ENCODE data around the gene ERVV-1.
"Not testable (repeated sequence)": the region's sequence is repeated elsewhere in the genome, so short reads cannot be mapped to it uniquely, and the experiment has no call there.

The ERVV-1 gene, protein sequence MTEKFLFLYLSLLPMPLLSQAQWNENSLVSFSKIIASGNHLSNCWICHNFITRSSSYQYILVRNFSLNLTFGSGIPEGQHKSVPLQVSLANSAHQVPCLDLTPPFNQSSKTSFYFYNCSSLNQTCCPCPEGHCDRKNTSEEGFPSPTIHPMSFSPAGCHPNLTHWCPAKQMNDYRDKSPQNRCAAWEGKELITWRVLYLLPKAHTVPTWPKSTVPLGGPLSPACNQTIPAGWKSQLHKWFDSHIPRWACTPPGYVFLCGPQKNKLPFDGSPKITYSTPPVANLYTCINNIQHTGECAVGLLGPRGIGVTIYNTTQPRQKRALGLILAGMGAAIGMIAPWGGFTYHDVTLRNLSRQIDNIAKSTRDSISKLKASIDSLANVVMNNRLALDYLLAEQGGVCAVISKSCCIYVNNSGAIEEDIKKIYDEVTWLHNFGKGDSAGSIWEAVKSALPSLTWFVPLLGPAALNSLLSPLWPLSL

DNA sequence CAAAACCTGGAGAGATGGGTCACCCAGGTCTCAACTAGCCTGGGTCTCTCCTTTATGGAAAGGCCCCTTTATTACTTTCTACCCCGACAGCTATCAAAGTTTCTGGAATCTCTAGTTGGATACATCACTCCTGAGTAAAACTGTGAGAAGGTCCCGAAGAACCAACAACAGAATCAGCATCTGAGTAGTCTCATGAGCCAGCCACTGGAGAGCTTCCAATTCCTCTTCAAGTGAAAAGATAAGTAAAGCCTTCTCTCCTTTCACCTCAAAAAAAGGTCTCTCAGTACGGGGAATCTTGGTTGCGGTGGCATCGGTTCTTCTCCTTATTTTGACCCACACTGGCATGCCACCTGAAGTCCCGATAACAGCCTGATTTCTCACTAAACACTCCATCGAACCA, at the start of gene ERVV-1:
TSS of gene ERVV-1 (plus strand) at position 301 of the 400 bp plus-strand sequence. CDS start 170 bp downstream, outside the sequence.
- DNase-seq (ENCODE audit: low read depth in 2 of 2, low spot score in 1 of 2), result no peak

DNA sequence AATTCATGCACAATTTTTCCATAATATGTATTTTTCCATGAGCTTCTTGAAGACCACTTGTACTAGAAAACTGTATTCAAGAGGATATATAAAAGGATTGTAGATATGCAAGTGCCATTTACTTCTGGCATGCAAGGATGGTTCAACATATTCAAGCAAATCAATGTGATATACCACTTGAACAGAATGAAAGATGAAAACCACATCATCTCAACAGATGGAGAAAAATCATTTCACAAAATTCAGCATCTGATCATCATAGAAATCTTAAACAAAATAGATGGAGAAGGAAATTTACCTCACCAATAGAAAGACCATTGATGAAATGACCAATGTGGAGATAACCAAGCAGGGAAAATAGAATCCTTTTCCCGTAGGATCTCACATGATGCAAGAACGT, 45.9 kb upstream of the ERVV-1 start:
- no peak for DNase-seq (ENCODE audit: low read depth in 2 of 2, low spot score in 1 of 2)

DNA sequence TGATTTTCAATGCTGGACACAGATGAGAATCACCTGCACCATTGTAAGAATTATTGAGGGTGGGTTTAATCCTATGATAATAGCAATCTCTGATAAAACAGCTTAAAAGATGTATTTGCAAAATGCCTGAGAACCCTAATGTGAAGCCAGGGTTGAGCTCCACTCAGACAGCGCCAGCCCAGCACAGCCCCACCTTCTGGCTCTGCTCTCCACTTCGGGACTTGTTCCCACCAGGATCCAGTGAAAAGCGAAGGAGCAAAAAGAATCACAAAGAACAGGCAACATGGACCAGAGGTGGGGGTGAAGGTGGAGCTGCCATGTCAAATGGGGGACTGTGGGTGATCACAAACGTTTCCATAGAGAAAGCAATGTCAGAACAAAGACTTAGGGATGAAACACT, 32.4 kb upstream of the ERVV-1 start:
- no peak for DNase-seq (ENCODE audit: low read depth in 2 of 2, low spot score in 1 of 2)

DNA sequence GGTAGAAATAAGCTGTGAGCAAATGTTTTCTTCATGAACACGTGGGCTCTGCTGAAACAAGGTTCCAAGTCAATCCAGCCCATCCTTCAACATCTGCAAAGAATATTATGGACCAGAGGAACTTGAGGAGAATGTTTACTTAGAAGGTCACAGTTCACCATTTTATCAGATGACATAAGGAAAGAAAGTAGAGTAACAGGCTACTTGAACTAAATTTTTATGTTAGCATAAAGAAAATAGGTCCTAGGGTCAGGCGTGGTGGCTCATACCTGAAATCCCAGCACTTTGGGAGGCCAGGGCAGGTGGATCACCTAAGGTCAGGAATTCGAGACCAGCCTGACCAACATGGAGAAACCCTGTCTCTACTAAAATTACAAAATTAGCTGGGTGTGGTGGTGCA, 30.6 kb upstream of the ERVV-1 start:
- not testable (repeated sequence) for DNase-seq (ENCODE audit: low read depth in 2 of 2, low spot score in 1 of 2)

DNA sequence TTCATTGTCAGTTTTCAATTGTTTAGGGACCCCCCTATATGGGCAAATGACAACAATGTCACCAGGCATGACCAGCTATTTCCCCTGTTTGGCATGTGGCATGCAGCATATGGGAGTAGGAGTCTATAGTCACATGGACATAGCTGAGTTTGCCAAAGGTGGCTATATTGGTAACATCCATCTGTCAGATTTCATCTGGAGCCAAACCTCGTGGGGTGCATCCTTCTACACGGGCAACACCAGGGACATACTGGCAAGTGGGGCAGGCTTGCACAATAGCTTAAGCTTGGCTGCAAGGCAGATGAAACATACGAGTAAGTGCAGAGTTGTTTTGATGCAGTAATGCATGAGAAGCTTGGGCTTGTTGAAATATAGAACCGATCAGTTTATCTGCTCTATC, 26.5 kb upstream of the ERVV-1 start:
- no peak for DNase-seq (ENCODE audit: low read depth in 2 of 2, low spot score in 1 of 2)

DNA sequence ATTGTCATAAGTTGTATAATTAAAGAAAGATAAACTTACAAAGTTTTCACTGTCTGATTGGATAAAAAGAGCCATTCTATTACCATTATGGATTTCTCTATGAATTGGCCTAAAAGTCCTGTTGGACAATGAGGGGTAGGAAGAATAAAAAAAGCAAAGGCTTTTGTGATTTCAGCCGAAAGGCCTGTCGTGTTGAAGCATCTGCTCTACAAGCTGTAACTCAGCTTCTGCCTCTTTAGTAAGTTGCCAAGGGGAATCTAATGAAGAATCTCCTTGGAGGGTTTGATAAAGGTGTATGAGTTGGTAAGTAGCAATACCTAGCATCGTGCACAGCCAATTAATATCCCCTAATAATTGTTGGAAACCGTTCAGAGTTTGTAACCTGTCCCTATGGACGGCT, 25.2 kb upstream of the ERVV-1 start:
- DNase-seq (ENCODE audit: low read depth in 2 of 2, low spot score in 1 of 2), result no peak

DNA sequence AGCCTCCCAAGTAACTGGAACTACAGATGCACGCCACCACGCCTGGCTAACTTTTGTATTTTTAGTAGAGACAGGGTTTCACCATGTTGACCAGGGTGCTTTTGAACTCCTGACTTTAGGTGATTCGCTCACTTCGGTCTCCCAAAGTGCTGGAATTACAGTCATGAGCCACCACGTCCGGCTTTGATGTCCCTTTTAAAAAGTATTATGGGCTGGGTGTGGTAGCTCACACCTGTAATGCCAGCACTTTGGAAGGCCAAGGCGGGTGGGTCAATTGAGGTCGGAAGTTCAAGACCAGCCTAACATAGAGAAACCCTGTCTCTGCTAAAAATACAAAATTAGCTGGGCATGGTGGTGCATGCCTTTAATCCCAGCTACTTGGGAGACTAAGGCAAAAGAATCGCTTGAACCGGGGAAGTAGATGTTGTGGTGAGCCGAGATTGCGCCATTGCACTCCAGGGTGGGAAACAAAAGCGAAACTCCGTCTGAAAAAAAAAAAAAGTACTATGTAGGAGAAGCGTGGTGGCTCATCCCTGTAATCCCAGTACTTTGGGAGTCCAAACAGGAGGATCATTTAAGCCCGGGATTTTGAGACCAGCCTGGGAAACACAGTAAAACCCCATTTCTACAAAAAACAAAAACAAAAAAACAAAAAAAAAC, 22.8 kb upstream of the ERVV-1 start:
- no peak for DNase-seq (ENCODE audit: low read depth in 2 of 2, low spot score in 1 of 2)

DNA sequence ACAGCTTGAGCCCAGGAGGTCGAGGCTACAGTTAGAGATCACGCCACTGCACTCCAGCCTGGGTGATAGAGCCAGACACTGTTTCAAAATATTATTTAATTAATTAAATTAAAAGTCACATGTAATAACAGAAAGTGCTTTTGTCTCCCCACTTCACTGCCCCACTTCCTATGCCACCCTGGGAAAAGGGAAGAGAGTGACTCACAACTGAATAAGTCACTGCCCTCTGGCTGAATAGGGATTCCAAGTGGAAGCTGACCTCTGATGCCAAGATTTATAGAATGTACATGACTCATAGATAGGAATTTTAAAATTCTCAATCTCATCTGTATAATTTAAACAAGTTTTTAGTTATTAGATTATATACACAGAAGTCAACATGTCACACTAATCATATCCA, 22.2 kb upstream of the ERVV-1 start:
- DNase-seq (ENCODE audit: low read depth in 2 of 2, low spot score in 1 of 2), result no peak

DNA sequence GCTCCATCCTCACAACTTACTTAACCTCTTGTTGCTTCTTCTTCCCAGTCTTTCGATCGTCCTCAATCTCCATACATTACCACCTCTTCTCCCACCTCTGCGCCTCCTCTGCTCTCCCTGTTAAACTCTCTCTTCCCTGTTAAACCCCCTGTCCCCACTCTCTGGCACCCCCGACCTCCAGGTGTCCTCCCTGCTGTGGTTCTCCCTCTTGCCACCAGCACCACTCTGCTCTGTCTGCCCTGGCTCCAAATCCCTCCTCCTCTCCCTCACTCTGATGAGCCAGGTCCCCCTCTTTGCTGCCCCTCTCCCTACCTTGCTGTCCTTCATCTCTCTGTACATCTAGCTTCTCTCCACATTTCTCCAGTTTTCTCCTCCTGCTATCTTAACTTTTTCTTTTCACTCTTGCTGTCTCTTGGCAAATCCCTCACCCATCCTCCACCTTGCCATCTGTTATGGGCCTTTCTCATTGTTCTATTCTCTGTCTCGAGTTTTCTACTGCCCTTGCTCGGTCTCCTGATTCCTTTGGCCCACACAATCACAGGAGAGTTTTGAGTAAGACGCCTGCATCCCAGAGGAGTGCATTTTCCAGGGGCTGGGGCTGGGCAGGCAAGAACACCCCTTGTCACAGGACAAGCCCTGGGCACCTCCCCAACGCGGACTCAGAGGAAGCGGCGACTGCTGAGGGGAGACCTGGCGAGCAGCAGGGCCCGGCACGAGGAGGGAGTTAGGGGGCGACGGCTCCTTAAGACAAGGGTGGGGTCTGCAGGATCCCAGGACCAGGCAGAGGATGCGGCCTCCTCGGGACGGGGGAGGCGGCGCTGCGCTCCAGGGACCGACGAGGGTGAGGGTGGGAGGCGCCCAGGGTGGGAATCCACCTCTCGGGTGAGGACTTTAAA, 21.4 kb upstream of the ERVV-1 start:
- no peak for DNase-seq (ENCODE audit: low read depth in 2 of 2, low spot score in 1 of 2)

DNA sequence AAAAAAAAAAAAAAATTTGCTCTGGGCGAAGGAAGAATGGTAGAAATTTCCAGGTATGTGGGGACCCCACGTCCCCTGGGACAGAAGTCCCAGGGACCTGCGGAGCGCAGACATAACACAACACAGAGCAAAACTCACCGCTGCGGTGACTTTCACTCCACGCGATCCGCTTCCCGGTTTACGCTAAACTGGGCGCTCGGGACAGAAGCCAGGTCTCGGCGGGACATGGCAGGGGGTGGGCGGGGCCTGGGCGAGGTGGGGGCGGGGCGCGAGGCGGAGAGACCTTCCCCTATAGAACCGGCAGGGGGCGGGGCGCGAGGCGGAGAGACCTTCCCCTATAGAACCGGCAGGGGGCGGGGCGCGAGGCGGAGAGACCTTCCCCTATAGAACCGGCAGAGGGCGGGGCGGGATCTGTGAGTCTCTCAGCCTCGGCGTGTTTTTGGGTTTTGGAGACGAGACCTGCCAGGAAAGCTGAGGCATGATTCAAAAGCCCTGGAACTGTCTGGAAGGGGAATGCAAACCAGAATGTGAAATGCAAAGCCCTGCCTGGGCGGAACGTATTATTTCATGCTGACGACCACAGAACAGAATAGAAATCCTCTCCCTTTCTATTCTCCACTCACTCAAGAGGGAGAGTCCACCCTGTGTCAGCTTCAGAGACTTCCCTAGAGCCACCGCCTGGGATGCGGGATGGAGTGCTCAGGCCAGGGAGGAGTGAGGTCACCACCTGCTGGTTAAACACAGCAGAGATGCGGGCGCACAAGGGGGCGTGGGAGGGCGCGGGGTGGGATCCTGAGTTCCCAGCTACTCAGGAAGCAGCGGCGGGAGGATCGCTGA, 20.2 kb upstream of the ERVV-1 start:
- peak; percentile 33 to 63 for DNase-seq (ENCODE audit: low read depth in 2 of 2, low spot score in 1 of 2)

DNA sequence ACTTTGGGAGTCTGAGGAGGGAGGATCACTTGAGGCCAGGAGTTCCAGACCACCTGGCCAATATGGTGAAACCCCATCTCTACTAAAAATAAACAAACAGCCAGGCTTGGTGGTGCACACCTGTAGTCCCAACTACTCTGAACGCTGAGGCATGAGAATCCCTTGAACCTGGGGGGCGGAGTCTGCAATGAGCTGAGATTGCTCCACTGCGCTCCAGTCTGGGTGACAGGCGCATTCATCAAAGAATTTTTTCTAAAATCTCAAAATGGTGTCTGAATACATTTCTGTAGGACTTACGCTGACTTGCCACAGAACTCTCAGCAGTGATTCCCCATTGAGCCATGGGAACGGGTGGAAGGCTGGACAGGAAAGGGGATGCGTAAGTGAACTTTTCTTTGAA, 18.0 kb upstream of the ERVV-1 start:
- DNase-seq (ENCODE audit: low read depth in 2 of 2, low spot score in 1 of 2), result no peak

DNA sequence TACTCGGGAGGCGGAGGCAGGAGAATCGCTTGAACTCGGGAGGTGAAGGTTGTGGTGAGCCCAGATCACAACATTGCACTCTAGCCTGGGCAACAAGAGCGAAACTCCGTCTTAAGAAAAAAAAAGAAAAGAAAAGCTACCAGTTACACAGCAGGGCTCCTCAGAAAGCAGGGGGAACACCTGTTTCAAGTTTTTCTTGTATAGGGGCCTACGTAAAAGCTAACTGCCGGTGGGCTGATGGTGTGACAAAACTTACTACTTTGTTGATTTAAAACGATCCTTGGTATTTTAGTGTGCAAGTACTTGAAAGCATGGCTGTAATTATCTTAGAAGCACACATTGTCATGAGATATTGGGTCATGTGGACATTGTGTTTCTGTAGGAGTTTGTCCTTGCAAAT, 15.7 kb upstream of the ERVV-1 start:
- DNase-seq (ENCODE audit: low read depth in 2 of 2, low spot score in 1 of 2), result no peak

DNA sequence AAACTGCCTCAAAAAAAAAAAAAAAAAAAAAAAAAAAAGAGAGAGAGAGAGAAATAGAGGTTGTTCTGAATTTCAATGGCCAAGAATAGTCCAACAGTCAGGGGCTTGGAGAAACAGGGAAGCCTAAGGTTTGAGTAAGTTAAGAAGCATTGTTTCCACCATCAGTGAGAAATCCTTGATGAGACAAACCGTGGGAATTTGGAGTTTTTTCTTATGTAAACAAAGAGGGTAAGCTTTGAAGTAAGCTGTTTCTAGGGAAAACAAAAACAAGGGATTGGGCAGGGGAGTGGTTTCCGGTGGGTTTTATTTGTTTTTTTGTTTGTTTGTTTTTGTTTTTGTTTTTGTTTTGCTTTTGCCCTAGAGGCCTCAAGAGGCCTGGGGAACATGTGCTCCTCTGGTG, 11.2 kb upstream of the ERVV-1 start:
- no peak for DNase-seq (ENCODE audit: low read depth in 2 of 2, low spot score in 1 of 2)

DNA sequence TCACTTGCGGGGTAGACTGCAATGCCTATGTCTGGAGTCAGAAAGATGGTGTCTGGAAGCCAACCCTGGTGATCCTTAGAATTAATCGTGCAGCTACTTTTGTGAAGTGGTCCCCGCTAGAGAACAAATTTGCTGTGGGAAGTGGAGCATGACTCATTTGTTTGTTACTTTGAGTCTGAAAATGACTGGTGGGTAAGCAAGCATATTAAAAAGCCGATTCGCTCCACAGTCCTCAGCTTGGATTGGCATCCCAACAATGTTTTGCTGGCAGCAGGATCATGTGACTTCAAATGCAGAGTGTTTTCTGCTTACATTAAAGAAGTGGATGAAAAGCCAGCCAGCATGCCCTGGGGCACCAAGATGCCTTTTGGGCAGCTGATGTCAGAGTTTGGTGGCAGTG, 9.5 kb upstream of the ERVV-1 start:
- no peak for DNase-seq (ENCODE audit: low read depth in 2 of 2, low spot score in 1 of 2)

DNA sequence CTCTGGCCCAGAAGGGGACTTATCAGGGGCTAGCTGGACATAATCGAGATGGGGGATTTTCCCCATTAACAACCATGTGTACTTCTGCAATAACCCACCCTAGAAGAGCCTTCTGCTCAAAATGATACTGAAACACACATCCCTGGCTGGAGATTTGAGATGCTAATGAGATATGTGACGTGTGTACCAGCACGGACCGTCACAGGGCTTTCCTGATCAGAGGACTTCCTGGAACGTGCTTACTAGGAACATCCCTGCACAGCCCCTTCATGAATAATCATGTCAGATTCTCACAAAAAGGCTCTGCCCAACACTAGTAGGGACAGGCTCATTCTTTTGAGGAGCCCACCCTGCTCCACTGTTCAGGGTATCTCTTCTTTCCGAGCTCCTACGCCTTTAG, 6.5 kb upstream of the ERVV-1 start:
- no peak for DNase-seq (ENCODE audit: low read depth in 2 of 2, low spot score in 1 of 2)

DNA sequence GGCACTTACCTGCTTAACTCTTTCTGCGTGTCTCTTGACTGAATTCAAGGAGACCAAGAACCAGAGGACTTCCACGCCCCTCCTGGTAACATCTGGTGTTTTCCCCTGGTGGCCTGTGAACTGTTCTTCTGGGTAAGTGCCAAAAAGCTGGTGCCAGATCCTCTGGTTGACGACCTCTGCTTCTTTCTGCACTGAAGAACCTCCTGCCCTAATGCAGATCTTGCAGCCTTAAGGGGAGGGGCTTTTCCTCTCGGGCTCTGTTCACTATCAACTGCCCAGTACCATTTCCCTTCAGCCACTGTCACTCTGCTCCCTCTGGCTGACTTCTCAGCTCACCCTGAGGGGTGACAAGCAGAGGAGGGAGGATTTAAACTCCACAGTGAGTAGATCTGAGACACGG, 6.1 kb upstream of the ERVV-1 start:
- no peak for DNase-seq (ENCODE audit: low read depth in 2 of 2, low spot score in 1 of 2)

DNA sequence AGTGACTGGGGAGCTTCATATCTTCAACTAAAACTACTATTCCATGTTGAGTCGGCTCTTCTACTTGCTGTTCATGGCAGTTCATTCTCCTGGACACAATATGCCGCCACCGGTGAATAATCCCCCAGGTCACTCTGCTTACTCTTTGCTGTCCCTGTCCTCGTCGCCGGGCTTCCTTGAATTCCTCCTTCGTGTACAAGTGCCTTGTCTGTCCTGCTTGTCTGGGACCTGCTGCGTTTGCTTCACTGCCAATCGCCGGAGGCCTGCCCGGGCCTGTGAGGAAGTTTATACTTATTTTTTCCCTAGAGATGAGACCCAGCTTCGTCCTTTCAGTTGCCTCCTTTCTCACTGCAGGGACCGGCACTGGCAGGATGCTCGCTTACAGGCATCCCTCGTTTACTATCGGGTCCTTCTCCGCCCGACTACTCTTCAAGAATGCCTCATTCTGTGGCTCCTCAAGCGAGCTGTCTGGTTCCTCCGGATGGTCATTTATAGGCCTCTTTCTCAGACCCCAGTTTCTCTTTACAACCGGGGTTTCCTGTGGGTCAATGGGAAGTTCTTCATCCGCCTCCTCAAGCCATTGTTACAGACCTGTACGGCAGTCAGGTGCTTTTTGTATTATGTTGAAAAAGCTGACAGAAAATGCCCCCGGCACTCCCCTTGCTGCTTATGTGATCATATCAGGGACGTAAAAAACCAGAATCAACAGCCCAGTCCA, 5.5 kb upstream of the ERVV-1 start:
- DNase-seq (ENCODE audit: low read depth in 2 of 2, low spot score in 1 of 2), result no peak

DNA sequence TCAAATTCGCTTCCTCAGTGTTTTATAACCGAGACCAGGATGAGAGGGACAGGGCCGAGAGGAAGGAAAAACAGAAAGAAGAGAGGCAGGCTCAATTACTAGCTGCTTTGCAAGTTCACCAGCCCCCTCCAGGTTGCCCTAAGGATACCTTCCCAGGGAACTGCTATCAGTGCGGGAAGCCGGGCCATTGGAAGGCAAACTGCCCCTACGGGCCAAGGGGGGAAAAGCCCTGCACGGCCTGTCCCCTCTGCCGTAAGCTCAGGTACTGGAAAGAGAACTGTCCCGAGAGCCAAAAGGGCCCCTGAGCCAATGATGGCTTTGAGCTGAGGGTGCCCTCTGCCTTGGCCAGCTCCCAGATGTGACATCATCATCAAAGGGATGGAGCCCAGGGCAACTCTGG, 3.2 kb upstream of the ERVV-1 start:
- no peak for DNase-seq (ENCODE audit: low read depth in 2 of 2, low spot score in 1 of 2)

DNA sequence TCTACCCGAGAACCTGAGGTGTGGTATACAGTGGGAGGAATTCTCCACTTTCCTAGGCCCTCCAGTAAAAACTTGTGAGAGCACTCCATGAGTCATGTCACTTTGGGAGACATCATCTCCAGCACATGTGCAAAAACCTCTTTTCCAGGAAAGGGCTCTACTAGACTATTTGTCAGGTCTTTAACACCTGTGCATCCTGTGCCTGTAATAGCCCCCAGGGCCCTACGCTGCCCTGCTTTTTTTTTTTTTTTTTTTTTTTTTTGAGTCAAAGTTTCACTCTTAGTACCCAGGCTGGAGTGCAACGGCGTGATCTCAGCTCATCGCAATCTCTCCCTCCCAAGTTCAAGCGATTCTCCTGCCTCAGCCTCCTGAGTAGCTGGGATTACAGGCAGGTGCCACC, 1.7 kb upstream of the ERVV-1 start:
- DNase-seq (ENCODE audit: low read depth in 2 of 2, low spot score in 1 of 2), result no peak

DNA sequence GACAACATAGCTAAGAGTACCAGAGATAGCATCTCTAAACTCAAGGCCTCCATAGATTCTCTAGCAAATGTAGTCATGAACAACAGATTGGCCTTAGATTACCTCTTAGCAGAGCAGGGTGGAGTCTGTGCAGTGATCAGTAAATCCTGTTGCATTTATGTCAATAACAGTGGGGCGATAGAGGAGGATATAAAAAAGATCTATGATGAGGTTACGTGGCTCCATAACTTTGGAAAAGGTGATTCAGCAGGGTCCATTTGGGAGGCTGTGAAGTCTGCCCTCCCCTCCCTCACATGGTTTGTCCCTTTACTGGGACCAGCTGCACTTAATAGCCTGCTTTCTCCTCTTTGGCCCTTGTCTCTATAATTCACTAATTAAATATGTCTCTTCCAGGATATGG, 1.4 kb downstream of the ERVV-1 start:
- no peak for DNase-seq (ENCODE audit: low read depth in 2 of 2, low spot score in 1 of 2)
